Thoracic aorta (tissue), 2 donors: ENCODE data around the gene PARD3. TPM values are rescaled to one million over a fixed set of nuclear protein-coding genes. Genes with fewer than 3 reads are reported as not detected.

ENCODE experiments used
- ATAC-seq: fragments of 150-250 bp; one replicate; pipeline ENCODE4 v1.8.0; 2017; ENCODE audit warnings: low read depth; ENCODE audit not compliant: insufficient number of reproducible peaks, low FRiP score
- DNase-seq: peaks from one replicate; pipeline ENCODE4 v3.0.0-alpha.2; 2020; ENCODE audit warnings: low spot score
- H3K27ac ChIP-seq, 2 donors: fragments of 200-600 bp; sonication (generic); 1 replicate in 1 of 2; 2 replicates in 1 of 2; pipeline ENCODE4 v1.5.1; 2016; ENCODE audit warnings: mild to moderate bottlenecking in 2 of 2, moderate library complexity in 2 of 2
- H3K27me3 ChIP-seq: fragments of 200-600 bp; sonication (generic); replicated peaks from 2 replicates; pipeline ENCODE4 v1.6.0; 2016; ENCODE audit warnings: mild to moderate bottlenecking; ENCODE audit not compliant: insufficient read depth
- H3K36me3 ChIP-seq: fragments of 200-600 bp; sonication (generic); one replicate; pipeline ENCODE4 v1.5.1; 2016
- H3K4me1 ChIP-seq, 2 donors: fragments of 200-600 bp; sonication (generic); 1 replicate in 1 of 2; 2 replicates in 1 of 2; pipeline versions ENCODE4 v1.5.1 to v1.6.0; 2016; ENCODE audit warnings: low read depth in 2 of 2, mild to moderate bottlenecking in 1 of 2; ENCODE audit not compliant: control insufficient read depth in 1 of 2
- H3K4me3 ChIP-seq: fragments of 200-600 bp; sonication (generic); 2 replicates; pipeline ENCODE4 v1.5.1; 2016; ENCODE audit warnings: mild to moderate bottlenecking
- H3K9me3 ChIP-seq: fragments of 200-600 bp; sonication (generic); 2 replicates; pipeline ENCODE4 v1.5.1; 2016
- CTCF ChIP-seq: fragments of 200-600 bp; sonication (generic); IDR thresholded peaks from one replicate; pipeline ENCODE4 v1.5.1; 2019; ENCODE audit warnings: antibody characterized with exemption
- total RNA-seq, 2 donors: library from RNA; depleted of rRNA; stranded (reverse); fragments of >200 nt; gene quantifications; one replicate each; pipeline versions ENCODE4 v1.1.0 to v1.2.3, GENCODE V29; 2016

The PARD3 gene
- total RNA-seq, 2 donors from 2014 or later, result 16.7 to 34.5 TPM

DNA sequence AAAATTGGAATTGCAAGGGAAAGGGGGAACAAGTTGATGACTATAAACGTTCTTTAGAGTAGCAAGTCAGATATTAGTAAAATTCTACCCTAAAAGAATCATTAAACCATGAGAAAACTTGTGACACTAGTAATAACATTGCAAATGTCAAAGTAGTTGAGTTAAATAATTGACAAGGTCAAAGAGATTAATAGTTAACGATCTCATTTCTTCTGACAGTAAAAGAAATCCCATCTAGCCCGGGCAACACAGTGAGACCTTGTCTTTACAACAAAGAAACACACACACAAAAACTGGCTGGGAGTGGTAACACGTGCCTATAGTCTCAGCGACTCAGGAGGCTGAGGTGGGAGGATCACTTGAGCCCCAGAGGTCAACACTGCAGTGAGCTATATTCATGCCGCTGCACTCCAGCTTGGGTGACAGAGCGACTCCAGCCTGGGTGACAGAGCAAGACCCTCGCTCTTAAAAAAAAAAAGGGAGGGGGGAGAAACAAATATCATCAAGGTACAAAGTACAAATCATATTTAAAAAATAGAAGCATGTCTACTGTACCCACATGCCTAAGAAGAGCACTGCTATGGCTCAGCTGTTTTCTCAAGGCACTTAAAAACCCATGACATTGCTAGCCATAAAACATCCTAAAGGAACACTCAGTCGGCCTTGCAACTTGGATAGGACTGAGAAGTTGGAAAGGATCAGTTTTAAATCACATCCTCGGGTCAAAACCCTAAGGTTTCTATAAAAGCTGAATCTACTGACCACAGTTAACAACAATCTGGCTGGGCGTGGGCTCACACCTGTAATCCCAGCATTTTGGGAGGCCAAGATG is 401.1 kb downstream of the PARD3 start:
- no peak for DNase-seq

DNA sequence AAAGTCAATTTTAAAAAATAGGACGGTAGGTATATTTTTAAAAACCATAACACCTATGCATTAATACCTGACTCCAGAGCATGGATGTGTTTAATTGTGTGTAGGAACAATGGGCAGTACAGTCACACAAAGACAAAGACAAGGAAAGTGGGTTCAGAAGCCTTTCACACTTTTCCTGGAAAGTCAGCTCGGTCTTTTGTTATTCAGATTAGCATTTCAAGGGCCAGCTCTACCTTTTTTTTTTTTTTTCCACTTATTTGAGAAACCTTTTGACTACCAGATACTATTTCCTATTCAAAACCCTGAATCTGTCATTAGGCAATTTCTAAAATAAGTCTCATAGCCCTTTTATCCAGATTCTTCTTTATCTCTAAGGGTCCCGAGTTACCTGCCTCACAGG is 401.9 kb downstream of the PARD3 start:
- no peak overlapping the region for H3K27ac ChIP-seq
- DNase-seq (no peak), ATAC-seq (no peak)
- no peaks in the 10 kb centered on the region for H3K4me1 ChIP-seq
- H3K4me3 ChIP-seq, result no peak overlapping the region
- TF ChIP-seq CTCF, result no peak
- no peaks in the 10 kb centered on the region for H3K9me3 ChIP-seq
- no peaks in the 10 kb centered on the region for H3K36me3 ChIP-seq
- no peaks in the 10 kb centered on the region for H3K27me3 ChIP-seq

More for the DNA sequence above, 401.1 kb downstream of the PARD3 start:
- no peak overlapping the region for H3K4me3 ChIP-seq
- H3K36me3 ChIP-seq, result no peaks in the 10 kb centered on the region
- H3K27ac ChIP-seq, result no peak overlapping the region
- H3K9me3 ChIP-seq, result no peaks in the 10 kb centered on the region
- TF ChIP-seq CTCF, result no peak
- no peaks in the 10 kb centered on the region for H3K4me1 ChIP-seq
- no peaks in the 10 kb centered on the region for H3K27me3 ChIP-seq
- ATAC-seq, result no peak

- Histone ChIP-seq H3K36me3 (no peaks in the 10 kb centered on the region), H3K4me1 (peaks cover 8 to 9% of the 10 kb centered on the region in 2 donors), H3K4me3 (no peak overlapping the region), H3K27me3 (no peaks in the 10 kb centered on the region), H3K27ac (no peak overlapping the region), H3K9me3 (no peaks in the 10 kb centered on the region)
- ATAC-seq, result no peak
- no peak for TF ChIP-seq CTCF
- DNase-seq, result no peak
Observed at GRCh38 chr10:34408956-34409355, 406.1 kb downstream of the PARD3 start.

- ATAC-seq (no peak), DNase-seq (no peak)
- H3K36me3 ChIP-seq, result no peaks in the 10 kb centered on the region
- H3K9me3 ChIP-seq, result no peaks in the 10 kb centered on the region
- TF ChIP-seq CTCF, result no peak
- H3K4me3 ChIP-seq, result no peak overlapping the region
- H3K27me3 ChIP-seq, result no peaks in the 10 kb centered on the region
- H3K27ac ChIP-seq, result no peak overlapping the region
- H3K4me1 ChIP-seq, result peaks cover 8 to 9% of the 10 kb centered on the region in 2 donors
Observed at GRCh38 chr10:34408381-34408780, 406.7 kb downstream of the PARD3 start.

DNA sequence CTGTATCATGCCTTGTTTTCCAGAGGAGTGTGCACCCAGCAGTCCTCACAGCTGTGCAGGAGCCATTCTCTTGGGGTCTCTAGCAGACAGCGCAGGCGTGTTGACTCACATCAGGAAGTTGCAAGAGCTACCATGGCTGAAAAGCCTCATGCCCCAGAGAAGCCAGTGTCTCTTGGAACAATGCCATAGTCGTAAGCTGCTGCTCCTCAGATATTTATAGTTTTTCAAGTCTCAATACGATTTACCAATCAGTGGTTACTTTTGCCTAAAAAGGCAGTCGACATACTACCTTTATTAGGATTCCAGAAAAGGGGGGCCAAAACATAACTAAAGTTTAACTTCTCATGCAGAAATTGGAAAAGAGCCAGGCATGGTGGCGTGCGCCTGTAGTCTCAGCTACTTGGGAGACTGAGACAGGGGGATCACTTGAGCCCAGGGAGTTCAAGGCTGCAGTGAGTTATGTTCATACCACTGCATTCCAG is 407.7 kb downstream of the PARD3 start:
- no peak overlapping the region for H3K4me3 ChIP-seq
- H3K27me3 ChIP-seq, result no peaks in the 10 kb centered on the region
- peaks cover 8 to 9% of the 10 kb centered on the region in 2 donors for H3K4me1 ChIP-seq
- DNase-seq, result no peak
- H3K36me3 ChIP-seq, result no peaks in the 10 kb centered on the region
- no peak for TF ChIP-seq CTCF
- no peak overlapping the region for H3K27ac ChIP-seq
- no peaks in the 10 kb centered on the region for H3K9me3 ChIP-seq
- ATAC-seq, result no peak
